Fibroblast of lung (primary cell): ENCODE results near the gene COX7A2L.

ENCODE experiments used
- EZH2 ChIP-seq: IDR thresholded peaks from 2 replicates; pipeline ENCODE4 v1.5.1; 2012; ENCODE audit warnings: low read length, control low read depth, mild to moderate bottlenecking; ENCODE audit errors: missing control alignments
- TF ChIP-seq, protein P1 (sequence below), 2 donors: IDR thresholded peaks in 1 of 2; conservative IDR thresholded peaks in 1 of 2; 1 replicate in 1 of 2; 2 replicates in 1 of 2; pipeline ENCODE4 v1.5.1; 2011 to 2012; ENCODE audit warnings: low read length in 2 of 2, control low read depth in 1 of 2, inconsistent platforms in 1 of 2, low read depth in 1 of 2, mild to moderate bottlenecking in 1 of 2

DNA sequence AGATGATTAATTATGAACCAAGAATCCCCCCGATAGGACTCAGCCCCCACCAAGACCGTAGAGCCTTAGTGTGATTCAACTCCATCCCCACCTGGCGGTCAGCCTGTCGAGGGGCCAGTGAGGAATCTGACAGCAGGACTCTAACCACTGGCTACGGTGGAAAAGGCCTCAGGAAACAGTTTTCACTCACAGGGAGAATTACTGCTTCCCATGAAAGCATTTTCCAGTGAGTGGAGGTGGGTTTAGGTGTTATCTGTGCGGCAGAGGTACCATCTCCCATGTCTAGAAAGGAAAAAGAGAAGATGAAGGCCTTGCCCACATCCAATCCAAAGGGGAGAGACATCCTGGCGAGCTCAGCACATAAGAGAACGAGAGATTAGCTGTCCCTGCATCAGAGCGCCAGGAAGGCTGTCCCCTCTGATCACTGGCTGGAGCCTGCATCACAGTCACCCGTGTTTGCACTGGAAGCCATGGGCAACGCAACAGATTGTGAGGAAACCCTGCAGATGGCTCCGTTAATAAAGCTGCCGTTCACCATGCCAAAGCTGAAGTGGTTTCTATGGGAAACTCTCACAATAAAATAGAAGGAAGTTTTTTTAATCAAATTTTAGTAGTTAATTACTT is 22.3 kb downstream of the COX7A2L start:
- TF ChIP-seq, protein P1, sequence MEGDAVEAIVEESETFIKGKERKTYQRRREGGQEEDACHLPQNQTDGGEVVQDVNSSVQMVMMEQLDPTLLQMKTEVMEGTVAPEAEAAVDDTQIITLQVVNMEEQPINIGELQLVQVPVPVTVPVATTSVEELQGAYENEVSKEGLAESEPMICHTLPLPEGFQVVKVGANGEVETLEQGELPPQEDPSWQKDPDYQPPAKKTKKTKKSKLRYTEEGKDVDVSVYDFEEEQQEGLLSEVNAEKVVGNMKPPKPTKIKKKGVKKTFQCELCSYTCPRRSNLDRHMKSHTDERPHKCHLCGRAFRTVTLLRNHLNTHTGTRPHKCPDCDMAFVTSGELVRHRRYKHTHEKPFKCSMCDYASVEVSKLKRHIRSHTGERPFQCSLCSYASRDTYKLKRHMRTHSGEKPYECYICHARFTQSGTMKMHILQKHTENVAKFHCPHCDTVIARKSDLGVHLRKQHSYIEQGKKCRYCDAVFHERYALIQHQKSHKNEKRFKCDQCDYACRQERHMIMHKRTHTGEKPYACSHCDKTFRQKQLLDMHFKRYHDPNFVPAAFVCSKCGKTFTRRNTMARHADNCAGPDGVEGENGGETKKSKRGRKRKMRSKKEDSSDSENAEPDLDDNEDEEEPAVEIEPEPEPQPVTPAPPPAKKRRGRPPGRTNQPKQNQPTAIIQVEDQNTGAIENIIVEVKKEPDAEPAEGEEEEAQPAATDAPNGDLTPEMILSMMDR (conservative IDR thresholded peaks at IDR 0.05 in 1 of 2, IDR thresholded peaks at IDR 0.05 in 1 of 2; ENCODE audit: low read depth in 1 of 2, low read length in 2 of 2), result no peak
- TF ChIP-seq EZH2, result no peak
